HG02623 (cell line): ENCODE data around the gene LZTS2.
A peak's percentile ranks its signal among the peaks of the same experiment; 100 is the strongest.

Source experiments
- ATAC-seq: cut with Tn5 transposase; IDR thresholded peaks from one replicate; pipeline ENCODE4 v1.9.1; 2021; ENCODE audit warnings: moderate library complexity; ENCODE audit not compliant: unreplicated experiment

LZTS2 gene

GRCh38 chr10:100998183-100998990, 1.2 kb upstream of the LZTS2 start:
- ATAC-seq: no peak

- peak; percentile 29 for ATAC-seq
Observed at GRCh38 chr10:100998991-100999741, 442 bp upstream of the LZTS2 start.

- ATAC-seq: no peak
Observed at GRCh38 chr10:101000127-101000914, 713 bp downstream of the LZTS2 start.

GRCh38 chr10:101000915-101001658, 1.5 kb downstream of the LZTS2 start:
- ATAC-seq: no peak

DNA sequence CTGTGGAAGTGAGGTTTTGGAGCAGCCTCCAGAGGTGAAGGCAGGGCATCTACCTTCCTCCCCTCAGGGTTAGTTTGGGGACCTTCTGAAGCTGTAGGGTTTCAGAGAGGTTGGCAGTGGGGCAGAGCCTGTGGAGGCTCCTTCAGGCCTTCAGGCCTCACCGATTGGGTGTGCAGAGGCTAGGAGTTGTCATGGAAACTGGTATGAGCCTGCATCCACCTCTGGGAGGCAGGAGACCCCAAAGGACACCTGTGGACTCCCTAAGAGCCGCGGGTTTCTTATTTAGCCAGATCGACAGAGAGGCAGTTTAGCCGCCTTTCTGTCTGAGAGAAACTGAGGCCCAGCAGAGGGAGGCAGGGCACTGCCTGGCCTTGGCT, 2.0 kb downstream of the LZTS2 start:
- no peak for ATAC-seq

GRCh38 chr10:101002456-101002855, 2.8 kb downstream of the LZTS2 start:
- ATAC-seq: no peak

DNA sequence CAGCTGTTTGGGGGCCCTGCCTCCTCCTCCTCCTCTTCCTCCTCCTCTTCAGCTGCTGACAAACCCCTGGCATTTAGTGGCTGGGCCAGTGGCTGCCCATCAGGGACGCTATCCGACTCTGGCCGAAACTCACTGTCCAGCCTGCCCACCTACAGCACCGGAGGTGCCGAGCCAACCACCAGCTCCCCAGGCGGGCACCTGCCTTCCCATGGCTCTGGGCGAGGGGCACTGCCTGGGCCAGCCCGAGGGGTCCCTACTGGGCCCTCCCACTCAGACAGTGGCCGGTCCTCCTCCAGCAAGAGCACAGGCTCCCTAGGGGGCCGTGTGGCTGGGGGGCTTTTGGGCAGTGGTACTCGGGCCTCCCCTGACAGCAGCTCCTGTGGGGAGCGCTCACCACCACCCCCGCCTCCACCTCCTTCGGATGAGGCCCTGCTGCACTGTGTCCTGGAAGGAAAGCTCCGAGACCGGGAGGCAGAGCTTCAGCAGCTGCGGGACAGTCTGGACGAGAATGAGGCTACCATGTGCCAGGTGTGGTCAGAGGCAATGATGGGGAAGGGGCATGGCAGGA, 4.1 kb downstream of the LZTS2 start:
- no peak for ATAC-seq

DNA sequence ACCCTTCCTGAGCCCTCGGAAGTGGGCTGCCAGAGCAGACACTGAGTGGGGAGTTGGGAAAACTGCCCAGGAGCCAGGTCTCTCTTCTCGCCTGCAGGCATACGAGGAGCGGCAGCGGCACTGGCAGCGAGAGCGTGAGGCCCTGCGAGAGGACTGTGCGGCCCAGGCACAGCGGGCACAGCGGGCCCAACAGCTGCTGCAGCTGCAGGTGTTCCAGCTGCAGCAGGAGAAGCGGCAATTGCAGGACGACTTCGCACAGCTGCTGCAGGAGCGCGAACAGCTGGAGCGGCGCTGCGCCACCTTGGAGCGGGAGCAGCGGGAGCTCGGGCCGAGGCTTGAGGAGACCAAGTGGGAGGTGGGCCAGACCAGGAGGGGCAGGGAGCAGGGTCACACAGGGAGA, 5.8 kb downstream of the LZTS2 start:
- no peak for ATAC-seq

DNA sequence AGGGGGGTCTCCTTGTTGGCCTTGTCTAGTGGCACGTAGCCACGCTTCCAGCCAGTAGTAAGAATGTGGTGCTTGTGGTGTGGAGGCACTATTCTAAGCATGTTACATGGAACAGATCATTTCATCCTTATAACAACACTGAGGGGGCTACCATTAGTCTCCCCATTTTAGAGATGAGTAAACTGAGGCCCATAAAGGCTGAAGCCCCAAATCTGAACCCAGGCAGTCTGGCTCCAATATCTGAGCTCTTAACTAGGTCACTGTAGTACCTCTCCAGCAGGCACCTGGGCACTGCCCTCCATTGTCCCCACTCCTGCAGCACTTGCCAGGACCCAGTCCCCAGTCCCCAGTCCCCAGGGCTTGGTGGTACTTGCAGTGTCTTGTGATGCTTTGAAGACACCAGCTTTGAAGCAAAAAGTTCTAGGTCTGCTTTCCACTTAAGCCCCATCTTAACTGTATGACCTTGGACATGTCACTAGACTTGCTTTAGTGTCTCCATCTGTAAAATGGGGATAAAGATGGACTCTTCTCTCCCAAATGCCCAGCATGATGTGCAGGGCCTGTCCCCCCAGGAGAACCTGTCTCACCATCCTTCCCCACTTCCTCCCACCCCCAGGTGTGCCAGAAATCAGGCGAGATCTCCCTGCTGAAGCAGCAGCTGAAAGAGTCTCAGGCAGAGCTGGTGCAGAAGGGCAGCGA, 6.4 kb downstream of the LZTS2 start:
- ATAC-seq: no peak

GRCh38 chr10:101006593-101007098, 7.0 kb downstream of the LZTS2 start:
- ATAC-seq: no peak

DNA sequence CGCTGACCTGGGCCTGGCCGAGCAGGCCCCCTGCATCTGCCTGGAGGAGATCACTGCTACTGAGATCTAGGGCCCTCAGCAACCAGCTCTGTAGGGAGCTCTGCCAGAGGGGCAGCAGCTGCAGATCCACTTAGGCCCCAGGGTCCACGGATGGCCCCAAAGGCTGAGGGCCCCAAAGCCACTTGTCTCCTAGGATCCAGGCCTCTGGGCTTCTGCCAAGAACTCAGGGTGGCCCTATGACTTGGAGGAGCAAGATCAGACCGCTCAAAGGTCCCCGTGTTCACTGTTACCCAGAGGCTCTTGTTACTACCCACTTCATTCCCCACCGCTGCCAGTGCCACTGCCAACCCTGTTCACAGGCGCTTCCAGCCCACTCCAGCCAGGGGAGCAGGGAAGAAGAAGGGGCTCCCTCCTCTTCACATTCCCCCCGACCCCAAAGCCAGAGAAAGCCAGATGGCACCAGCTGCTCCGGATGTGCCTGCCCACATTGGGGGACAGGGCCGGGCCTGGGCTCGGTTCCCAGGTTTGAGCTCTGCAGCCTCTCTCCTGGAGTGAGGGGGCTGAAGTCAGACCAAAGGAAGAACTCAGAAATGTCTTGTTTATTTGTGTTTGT, 7.6 kb downstream of the LZTS2 start:
- no peak for ATAC-seq

DNA sequence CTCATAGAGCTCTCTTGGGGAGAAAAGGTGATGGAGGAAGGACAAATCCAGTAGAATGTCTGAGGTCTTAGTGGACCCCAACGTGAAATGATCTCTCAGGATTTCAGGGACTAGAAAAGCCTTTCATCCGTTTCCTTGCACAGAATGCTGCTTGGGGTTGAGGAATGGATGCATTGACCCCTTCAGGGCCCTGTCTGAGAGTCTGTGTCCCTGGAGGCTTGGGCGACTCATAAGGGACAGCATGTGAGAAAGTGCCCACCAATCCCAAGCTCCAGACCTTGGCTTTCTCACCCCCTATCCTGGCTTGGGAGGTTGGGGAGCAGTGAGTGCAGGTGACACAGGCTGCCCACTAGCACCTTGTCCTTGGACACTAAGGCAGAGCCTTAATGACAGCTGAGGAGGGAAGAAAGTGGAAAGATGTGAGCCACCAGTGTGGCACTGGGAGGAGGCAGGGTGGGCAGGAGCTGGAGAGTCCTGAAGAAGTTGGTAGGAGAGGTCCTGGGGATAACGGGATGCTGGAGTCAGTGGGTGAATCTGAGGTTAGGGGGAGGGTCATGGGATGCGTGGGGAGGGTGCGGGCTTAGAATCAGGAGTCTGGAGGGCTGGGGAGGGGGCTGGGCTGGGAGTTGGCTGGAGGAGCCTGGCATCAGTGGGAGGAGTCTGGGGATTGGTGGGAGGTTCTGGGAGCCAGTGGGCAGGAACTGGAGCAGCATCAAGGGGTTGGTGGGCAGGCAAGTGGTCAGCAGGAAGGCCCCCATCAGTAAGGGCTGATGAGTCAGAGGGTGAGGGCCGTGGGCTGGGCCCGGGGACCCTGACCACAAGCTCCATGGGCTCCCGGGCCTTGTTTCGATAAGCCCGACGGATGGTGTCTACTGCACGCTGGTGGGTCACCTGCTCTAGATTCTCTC, 8.6 kb downstream of the LZTS2 start:
- ATAC-seq: no peak

DNA sequence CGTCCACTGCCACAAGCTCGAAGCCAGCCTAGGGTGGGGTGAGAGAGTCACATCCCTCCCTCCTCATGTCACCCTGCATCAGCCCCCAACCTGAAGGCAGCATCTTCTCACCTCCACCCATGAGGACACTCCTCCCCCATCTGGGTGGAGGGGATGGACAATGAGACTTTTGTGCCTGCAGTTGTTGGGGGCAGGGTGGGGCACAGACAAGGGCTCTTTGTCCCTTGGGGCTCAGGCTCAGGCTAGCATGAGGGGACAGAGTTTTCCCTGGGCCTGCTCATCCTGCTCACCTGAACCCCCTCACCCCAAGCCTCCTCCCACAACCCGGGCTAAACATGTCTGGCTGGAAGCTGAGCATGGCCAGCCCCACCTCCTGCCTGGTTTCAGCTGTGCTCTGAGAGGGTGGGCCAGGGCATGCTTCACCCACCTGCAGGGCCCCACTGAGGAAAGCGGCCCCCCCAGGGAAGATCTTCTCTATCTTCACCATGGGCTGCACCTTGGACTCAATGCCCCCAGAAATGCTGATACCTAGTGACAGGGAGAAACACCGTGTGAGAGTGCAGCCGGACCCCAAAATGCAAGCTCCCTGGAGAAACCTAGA, 9.3 kb downstream of the LZTS2 start:
- ATAC-seq: no peak

DNA sequence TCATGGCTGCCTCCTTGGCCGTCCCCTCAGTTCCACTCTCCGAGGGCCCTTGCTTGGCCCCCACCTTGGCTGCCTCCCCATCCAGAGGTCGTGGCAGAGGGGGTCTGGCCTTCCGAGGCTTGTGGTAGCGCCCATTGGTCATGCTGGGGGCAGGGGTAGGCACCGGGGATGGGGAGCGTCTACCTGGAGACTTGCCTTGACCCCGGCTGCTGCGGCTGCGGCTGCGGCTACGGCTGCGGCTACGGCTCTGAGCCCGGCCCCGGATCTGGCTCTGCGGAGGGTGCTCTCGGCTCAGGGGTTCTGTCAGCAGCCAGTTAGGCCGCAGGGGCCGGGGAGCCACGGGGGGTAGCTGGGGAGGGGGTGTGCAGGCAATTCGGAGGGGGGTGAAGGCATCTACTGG, 10.7 kb downstream of the LZTS2 start:
- no peak for ATAC-seq

DNA sequence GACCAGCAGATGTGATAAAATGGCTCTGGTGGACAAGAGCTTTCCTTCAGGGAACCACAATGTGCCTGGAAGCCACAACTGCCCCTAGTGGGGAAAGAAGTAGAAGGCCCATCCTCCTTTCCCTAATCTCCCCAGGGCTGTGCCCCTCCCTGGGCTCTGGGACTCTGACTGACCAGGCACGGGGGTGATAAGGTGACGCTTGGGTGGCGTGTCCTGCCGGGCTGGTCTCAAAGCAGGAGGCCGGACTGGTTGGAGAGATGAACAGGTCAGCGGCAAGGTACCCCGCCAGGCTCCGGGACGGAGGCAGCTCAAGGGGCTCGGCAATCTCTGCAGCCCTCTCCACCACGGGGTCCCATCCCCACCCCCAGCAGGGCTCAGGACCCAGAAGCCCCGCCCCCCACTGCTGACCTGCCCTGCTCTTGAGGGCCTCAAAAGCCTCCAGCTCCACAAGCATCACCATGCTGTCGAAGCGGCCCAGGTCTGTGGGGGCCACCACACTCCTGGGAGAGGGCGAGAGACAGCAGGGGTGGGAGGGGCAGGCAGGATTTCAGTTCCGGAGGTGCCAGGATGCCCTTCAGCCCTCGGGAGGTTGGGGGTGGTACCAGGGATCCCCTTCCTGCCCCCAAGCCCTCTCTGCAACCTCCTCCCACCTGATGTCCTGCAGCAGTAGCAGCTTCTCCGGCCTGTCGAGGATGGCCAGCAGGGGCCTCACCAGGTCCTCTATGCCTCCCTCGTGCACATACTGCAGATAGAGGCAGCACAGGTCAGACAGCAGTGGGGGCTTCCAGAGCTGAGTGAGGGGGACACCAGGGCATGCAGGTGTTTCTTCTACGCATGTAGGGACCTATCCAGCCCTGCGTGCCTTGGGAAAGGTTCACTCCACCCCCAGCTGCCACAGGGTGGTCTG, 12.2 kb downstream of the LZTS2 start:
- no peak for ATAC-seq

DNA sequence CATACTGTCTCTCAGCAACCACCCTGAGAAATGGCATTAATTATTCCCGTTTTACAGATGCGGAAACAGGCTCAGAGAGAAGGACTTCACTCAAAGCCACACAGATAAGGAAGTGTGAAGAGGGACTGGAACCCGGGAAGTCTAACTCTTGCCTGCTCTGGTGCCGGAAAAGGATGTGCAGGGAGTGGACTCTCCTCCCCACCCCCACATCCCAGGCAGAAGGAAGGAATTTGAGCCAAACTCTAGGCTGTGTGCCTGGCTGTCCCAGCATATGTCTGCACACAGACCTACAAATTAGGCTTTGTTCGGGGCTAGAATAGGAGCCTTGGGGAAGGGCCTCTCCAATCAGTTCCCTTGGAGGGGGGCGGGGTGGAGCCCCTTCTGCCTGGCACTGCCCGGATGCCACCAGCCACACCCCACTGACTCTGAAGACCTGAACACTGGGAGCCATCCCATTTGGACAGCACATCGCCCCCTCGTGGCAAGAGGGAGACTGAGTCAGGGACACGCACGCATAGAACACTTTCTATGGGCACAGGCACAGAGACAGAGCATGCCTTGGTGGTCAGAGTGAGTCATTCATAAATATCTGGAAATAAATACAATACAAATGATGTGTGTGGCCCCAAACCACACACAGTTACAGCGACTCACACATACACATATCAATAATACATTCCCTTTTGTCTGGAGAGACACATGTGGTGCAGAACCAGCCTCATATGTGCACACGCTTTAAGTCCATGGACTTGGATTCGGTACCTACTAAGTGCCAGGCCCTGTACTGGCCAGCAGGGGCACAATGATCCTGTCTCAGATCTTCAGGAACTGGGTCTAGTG, 13.1 kb downstream of the LZTS2 start:
- ATAC-seq: peak; percentile 73
